T47D (cell line): Measurements from ENCODE around the gene ACIN1.

Experiments
- DNase-seq, 2 experiments: peaks; one replicate each; pipeline versions ENCODE4 v3.0.0 to v3.0.0-alpha.2; 2011 to 2012; ENCODE audit warnings: low read depth in 1 of 2, low spot score in 1 of 2
- JUND ChIP-seq: IDR thresholded peaks from 2 replicates; pipeline ENCODE4 v1.6.1; 2012; ENCODE audit warnings: low read depth
- in situ Hi-C: cut with HindIII; loops from 2 replicates; pipeline ENCODE4 v1.10.0; 2016; ENCODE audit warnings: low sequenced_read_pairs, low pct_unique_long_range_greater_than_20kb

Gene ACIN1

DNA sequence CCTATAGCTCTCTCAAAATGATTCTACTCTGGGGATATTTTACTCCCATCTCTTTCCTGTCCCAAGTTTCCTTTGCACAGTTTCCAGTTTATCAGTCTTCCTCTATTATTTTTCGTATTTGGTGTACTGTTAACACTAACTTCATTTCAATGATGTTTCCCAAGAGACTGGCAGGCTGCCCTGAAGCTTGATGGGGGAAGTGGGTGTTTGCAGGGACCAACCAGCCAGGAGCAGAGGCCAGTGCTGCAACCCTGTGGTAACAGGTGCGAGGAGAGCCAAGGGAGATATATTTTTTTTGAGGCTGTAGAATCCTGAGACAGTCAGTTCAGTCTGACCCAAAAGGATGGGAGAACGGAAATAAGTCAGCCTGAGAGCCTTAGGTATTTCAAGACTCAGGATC lies 35.9 kb upstream of the ACIN1 start:
- TF ChIP-seq JUND: no peak
- no peak for DNase-seq
- in situ Hi-C loops: no loop called here

DNA sequence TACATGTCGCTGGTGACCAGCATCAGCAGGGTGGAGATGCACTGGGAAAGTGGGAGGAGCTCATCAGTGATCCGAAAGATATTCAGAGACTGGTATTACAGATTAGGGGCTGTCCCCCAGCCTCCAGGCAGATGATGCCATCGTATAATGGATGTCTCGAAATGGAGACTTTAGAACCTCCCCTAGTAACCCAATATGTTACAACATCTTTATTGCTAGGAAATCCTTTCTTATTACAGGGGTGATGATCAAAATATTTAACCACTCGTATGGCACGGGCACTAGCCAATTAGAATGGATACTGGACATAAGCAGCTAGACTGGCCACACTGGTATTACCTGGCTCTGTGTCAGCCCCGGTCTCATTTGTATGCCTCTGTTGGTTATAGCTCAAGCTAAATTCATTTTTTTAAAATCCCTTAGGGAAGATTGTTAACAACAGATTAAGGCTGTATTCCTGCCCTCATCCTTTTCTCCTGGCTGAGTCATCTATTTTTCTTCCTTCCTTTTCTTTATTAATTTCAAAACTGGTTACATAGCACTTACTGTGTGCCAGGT lies 34.9 kb upstream of the ACIN1 start:
- TF ChIP-seq JUND: no peak
- in situ Hi-C loops: no loop called here
- peak; percentile 75 to 90 for DNase-seq

DNA sequence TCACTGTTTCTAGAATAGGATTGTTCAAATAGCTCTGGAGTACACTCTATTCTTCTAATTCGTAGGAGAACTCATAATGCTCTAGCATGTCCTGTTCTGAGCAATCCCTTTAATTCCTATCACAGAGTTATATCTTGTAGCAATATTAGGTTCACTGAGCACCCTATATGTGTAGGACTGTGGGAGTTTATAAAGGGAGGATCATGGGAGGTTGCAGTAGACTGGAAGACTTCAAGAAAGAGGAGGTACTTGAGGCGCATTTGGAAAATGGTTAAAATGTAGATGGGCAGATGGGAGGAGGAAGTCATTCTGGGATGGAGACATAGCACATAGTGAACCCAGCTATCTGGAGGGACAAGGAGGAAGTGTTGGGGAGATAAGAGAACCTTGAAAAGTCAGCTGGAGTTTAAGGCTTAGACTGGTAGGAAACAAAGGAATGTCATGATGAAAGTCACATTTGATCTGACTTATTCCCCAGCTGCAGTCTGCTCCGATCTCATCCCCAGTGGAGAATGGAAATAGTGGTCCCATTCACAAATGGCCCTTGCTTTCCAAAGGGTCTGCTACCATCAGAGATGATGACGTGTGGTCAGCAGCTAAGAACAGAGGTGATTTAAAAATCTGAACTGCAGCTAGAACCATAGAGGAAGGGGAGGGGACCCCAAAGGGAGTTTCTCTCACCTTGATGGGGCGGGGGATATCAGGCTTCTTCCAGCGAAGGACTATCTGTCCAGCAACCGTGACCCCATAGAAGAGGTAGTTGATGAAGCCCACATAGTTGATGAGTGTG lies 34.2 kb upstream of the ACIN1 start:
- DNase-seq: no peak
- in situ Hi-C loops: no loop called here
- TF ChIP-seq JUND: no peak

DNA sequence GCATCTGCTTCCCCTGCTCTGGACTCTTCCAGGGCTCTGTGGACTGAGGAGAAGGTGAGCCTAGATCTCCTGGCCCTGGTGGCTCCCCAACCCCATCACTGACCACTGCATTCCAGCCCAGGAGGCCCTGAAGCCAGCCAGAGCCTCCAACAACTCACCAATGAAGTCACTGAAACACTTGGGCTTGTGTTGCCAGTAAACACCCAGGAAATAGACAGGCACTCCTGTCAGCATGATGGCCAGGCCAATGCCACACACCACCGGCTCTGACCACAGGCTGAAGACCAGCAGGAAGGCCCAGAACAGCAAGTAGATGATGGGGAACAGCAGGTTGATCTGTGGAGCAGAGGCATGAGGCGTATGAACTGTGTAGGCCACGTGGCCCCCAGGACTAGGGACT lies 32.9 kb upstream of the ACIN1 start:
- no peak for TF ChIP-seq JUND
- in situ Hi-C loops: no loop called here
- DNase-seq: no peak

DNA sequence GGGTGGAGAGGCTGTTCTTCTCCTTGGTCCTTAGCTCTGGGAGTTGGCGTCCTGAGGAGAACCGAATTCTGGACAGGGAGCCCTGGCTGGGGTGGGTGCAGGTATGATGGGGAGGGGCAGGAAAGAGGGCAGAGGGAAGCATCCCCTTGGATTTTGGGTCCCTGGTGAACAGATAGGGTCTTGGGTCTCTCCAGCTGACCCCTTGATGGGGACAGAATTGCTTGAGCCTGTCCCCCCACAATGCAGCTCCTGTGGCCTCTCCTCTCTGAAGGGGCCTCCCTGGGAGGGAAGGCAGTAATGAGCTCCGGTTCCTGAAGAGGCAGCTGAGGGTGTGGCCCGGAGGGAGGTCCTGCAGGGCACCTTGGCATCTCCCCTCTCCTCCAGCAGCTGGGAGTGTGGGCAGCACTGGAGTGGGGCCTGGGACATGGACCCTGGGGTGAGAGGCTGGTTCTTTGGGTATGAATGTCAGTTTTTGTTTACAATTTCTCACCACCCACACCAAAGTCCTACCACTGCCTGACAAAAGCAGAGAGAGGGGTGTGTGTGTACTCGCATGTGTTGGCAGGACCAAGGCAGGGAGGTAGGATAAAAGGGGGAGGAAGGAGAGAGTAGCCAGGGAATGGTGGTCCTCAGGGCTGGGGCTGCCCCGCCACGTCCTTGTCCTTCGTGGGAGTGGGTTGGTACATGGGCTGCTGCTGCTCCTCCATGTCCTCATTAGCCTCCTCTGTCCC lies 31.8 kb upstream of the ACIN1 start:
- in situ Hi-C loops: no loop called here
- DNase-seq: no peak
- no peak for TF ChIP-seq JUND

DNA sequence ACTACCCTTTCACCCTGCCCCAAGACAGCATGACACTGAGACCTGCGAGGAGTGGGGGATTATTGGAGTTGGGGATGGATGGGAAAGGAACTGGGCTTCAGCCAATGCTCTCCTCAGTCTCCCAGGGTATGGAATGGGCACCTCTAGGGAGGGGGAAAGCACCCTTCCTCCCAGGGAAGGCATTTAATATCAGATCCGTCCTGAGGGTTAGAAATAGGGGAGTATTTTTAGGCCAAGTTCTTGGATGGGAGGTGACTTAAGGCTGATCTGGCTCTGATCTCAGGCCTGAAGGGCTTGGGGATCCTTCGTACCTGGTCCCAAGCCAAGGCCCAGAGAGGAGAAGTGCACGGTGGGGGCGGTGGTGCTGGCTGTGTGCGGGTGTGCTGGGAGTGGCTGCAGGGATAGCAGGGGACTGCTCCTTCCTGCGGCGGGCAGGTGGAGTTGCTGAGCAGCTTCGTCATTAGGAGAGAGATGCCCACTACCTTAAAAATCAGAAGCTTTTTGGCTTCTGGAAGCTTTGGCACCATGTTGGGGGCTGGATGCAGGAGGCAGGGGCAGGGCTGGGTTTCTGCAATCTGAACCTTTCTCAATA lies 31.1 kb upstream of the ACIN1 start:
- no peak for TF ChIP-seq JUND
- no peak for DNase-seq
- in situ Hi-C loops: no loop called here

DNA sequence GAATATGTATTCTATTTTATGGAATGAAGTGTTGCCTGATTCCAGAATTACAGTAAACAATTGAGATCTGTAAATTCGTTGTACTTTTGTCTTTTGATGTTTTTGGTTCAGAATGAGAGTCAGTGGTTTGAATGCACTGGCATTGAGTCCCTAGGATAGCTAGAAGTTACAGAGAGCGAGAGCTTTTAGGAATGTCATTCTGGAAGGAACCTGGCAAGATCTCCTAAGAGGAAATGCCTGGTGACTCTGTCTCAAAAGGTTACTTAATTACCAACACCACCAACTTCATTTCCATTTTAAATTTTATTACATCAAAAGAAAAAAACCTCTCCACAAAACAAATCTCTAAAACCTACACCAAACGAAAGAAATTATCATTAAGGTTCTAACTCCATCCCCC lies 30.1 kb upstream of the ACIN1 start:
- DNase-seq: no peak
- in situ Hi-C loops: no loop called here
- no peak for TF ChIP-seq JUND

DNA sequence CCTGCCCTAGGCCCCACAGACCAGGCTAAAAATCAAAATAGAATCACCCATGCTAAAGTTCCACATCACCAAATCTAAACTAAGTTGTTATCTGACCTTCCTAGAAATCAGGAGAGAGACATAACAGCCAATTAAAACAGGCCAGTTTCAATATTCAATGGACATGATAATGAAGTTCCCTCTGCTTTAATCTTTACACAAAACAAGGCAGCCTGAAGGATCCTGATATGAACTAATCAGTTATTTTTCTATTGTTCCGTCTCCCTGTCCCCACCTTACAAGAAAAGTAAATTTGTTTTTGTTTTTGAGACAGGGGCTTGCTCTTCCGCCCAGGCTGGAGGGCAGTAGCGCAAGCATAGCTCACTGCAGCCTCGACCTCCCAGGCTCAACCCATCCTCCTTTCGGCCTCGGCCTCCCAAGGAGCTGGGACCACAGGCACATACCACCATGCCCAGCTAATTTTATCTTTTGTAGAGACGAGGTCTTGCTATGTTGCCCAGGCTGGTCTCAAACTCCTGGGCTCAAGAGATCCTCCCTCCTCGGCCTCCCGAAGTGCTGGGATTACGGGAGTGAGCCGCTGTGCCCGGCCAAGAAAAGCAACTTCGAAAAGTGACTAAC lies 29.5 kb upstream of the ACIN1 start:
- in situ Hi-C loops: no loop called here
- no peak for DNase-seq
- TF ChIP-seq JUND: no peak

DNA sequence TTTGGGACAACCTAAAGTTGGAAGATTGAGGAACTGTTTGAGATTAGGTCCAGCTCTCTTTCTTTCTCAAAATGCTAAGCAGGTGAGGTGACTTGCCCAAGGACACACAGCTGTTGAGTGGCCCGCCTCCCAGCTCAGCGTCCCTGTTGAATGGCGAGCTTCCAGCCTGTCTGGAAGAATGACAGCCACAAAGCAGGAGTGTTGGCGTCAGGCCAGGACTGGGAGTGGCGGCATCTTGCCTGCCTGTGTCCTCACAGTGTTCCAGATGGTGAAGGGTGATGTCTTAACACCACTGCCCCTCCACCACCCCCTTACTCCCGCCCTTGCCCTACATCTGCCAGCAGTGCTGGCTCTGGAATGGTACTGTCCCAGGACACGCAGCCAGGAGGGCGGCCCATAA lies 28.5 kb upstream of the ACIN1 start:
- TF ChIP-seq JUND: no peak
- in situ Hi-C loops: no loop called here
- peak in 1 of 2 experiments; percentile 59 for DNase-seq

DNA sequence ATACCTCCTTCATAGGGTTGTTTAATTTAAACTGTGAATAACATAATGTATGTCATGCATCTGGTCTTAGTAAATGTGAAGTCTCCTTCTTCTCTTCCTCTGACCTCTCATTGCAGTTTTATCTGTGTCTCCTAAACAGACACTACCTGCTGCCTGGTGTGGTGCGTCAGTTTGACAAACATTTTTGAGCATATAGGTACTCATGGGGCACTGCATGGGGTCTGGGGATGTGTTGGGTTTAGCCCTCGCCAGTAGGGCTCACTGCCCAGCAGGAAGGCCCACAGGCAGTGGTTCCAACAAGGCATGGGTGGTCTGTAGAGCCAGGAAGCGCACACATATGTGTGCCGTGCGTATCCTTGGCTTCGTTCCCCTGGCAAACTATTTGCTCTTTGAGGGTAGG lies 27.1 kb upstream of the ACIN1 start:
- in situ Hi-C loops: no loop called here
- no peak for DNase-seq

DNA sequence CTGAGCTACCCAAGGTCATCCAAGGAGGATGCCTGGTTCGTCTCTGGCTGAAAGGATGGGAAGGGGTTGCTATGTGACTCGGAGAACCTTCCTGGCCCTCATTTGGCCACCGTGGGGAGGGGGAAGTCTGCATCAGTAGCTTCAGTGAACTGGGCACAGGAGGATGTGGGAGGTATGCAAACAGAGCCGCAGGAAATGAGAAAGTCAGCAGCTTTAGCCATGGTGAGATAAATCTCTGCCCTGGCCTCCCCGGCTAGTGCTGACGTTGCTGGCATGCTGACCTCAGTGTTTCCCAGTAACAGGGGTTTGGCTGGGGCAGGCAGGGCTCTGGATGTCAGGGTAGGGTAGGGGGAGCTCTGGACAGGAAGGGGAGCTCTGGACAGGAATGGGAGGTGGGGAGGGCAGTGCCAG lies 26.4 kb upstream of the ACIN1 start:
- in situ Hi-C loops: no loop called here
- peak in 1 of 2 experiments; percentile 31 for DNase-seq
- no peak for TF ChIP-seq JUND

More for the DNA sequence above, 27.1 kb upstream of the ACIN1 start:
- TF ChIP-seq JUND: no peak

DNA sequence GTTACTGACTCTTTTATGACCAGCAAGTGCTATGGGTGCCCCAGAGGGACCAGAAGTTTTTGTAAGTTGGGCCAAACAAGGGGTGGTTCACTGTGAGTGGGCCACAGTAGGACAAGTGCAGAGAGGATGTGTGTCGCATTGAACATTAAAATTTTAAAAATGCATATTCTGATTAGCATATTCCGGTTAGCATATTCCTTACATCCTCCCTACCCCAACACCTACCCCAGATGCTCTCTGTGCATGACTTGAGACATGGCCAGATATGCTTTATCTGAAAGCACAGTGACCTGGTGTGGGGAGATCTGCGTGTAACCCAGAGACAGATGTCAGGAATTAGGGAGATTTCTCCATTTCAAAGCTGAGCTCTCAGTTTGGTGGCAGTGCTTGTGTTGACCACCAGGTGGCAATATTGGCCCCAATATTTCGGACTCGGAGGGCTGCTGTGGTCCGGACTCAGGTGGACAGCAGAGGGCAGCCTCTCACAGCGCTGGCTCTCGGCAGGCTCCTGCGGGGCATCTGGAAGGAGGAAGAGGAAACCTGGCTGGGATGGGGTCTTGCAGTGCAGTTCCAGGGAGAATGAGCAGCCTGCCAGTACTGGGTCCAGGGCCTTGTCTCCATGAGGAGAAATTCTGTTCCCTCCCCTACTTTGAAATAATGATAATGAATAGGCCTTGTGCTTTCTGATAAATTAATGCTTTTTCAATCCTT lies 25.8 kb upstream of the ACIN1 start:
- TF ChIP-seq JUND: no peak
- in situ Hi-C loops: no loop called here
- DNase-seq: peak; percentile 70 to 81
